Measurements from ENCODE around the gene ZBTB21. TPM values are rescaled to one million over a fixed set of nuclear protein-coding genes. Genes with fewer than 3 reads are reported as not detected.

ZBTB21 gene
- total RNA-seq, 1 donor from 2014 or later, result 25.3 TPM

- Mint-ChIP-seq H3K27me3 (ENCODE audit: insufficient read depth, low read depth) (peaks cover 21% of the 10 kb centered on the region), H3K9me3 (peaks cover 2% of the 10 kb centered on the region), H3K4me1 (peaks cover 63% of the 10 kb centered on the region), H3K36me3 (no peaks in the 10 kb centered on the region), H3K27ac (peak overlapping the region; percentile 83), H3K4me3 (peak overlapping the region; percentile 71)
- Histone ChIP-seq H3F3A (ENCODE audit: low read depth) (no peaks in the 10 kb centered on the region), H3K79me2 (ENCODE audit: low read depth) (no peaks in the 10 kb centered on the region), H3K27me3 (no peaks in the 10 kb centered on the region), H3K4me2 (no peak overlapping the region), H3K36me3 (no peaks in the 10 kb centered on the region), H3K27ac (no peak overlapping the region), H3K4me1 (peaks cover 16% of the 10 kb centered on the region), H3K9ac (no peak overlapping the region), H3K4me3 (no peak overlapping the region), H4K20me1 (ENCODE audit: low read depth) (no peaks in the 10 kb centered on the region), H2AFZ (replicated peaks) (no peak overlapping the region), H3K9me3 (ENCODE audit: low read depth) (no peaks in the 10 kb centered on the region)
- TF ChIP-seq EZH2 (IDR thresholded peaks at IDR 0.05) (no peak), EZH2phosphoT487 (IDR thresholded peaks at IDR 0.05) (no peak)
- TF ChIP-seq, protein P1, sequence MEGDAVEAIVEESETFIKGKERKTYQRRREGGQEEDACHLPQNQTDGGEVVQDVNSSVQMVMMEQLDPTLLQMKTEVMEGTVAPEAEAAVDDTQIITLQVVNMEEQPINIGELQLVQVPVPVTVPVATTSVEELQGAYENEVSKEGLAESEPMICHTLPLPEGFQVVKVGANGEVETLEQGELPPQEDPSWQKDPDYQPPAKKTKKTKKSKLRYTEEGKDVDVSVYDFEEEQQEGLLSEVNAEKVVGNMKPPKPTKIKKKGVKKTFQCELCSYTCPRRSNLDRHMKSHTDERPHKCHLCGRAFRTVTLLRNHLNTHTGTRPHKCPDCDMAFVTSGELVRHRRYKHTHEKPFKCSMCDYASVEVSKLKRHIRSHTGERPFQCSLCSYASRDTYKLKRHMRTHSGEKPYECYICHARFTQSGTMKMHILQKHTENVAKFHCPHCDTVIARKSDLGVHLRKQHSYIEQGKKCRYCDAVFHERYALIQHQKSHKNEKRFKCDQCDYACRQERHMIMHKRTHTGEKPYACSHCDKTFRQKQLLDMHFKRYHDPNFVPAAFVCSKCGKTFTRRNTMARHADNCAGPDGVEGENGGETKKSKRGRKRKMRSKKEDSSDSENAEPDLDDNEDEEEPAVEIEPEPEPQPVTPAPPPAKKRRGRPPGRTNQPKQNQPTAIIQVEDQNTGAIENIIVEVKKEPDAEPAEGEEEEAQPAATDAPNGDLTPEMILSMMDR (IDR thresholded peaks at IDR 0.05), result no peak
- no peak for DNase-seq (ENCODE audit: low spot score)
These were observed 12.7 kb upstream of the ZBTB21 start for GRCh38 chr21:42022906-42023305.

GRCh38 chr21:42022091-42022430, 11.9 kb upstream of the ZBTB21 start:
- Histone ChIP-seq H3K4me3 (no peak overlapping the region), H3K9me3 (ENCODE audit: low read depth) (no peaks in the 10 kb centered on the region), H3K9ac (no peak overlapping the region), H3K36me3 (no peaks in the 10 kb centered on the region), H3K79me2 (ENCODE audit: low read depth) (no peaks in the 10 kb centered on the region), H3K4me1 (peaks cover 16% of the 10 kb centered on the region), H3K4me2 (peak overlapping the region; percentile 75), H3K27me3 (no peaks in the 10 kb centered on the region), H3F3A (ENCODE audit: low read depth) (no peaks in the 10 kb centered on the region), H3K27ac (no peak overlapping the region), H4K20me1 (ENCODE audit: low read depth) (no peaks in the 10 kb centered on the region), H2AFZ (replicated peaks) (peak overlapping the region; percentile 18)
- Mint-ChIP-seq H3K4me3 (peak overlapping the region; percentile 76), H3K27ac (peak overlapping the region; percentile 99), H3K36me3 (no peaks in the 10 kb centered on the region), H3K9me3 (peaks cover 2% of the 10 kb centered on the region), H3K27me3 (ENCODE audit: insufficient read depth, low read depth) (peaks cover 19% of the 10 kb centered on the region), H3K4me1 (peaks cover 62% of the 10 kb centered on the region)
- no peak for DNase-seq (ENCODE audit: low spot score)
- TF ChIP-seq, protein P1 (IDR thresholded peaks at IDR 0.05), result no peak
- TF ChIP-seq EZH2phosphoT487 (IDR thresholded peaks at IDR 0.05) (no peak), EZH2 (IDR thresholded peaks at IDR 0.05) (no peak)

GRCh38 chr21:42021371-42022090, 11.4 kb upstream of the ZBTB21 start:
- H3K27me3 Mint-ChIP-seq (ENCODE audit: insufficient read depth, low read depth), result peaks cover 17% of the 10 kb centered on the region
- peak overlapping the region; percentile 76 for H3K4me3 Mint-ChIP-seq
- Histone ChIP-seq H2AFZ (replicated peaks) (peak overlapping the region; percentile 18), H3K79me2 (ENCODE audit: low read depth) (no peaks in the 10 kb centered on the region), H3K4me1 (peaks cover 16% of the 10 kb centered on the region), H3K9ac (no peak overlapping the region), H3K27me3 (no peaks in the 10 kb centered on the region), H3K27ac (no peak overlapping the region), H3K4me2 (peak overlapping the region; percentile 75), H3K36me3 (no peaks in the 10 kb centered on the region), H4K20me1 (ENCODE audit: low read depth) (no peaks in the 10 kb centered on the region), H3K9me3 (ENCODE audit: low read depth) (no peaks in the 10 kb centered on the region), H3F3A (ENCODE audit: low read depth) (no peaks in the 10 kb centered on the region), H3K4me3 (no peak overlapping the region)
- peaks cover 2% of the 10 kb centered on the region for H3K9me3 Mint-ChIP-seq
- H3K4me1 Mint-ChIP-seq, result peaks cover 58% of the 10 kb centered on the region
- TF ChIP-seq EZH2 (IDR thresholded peaks at IDR 0.05), result no peak
- TF ChIP-seq, protein P1 (IDR thresholded peaks at IDR 0.05), result no peak
- TF ChIP-seq EZH2phosphoT487 (IDR thresholded peaks at IDR 0.05), result no peak
- peak; percentile 88 for DNase-seq (ENCODE audit: low spot score)
- H3K36me3 Mint-ChIP-seq, result no peaks in the 10 kb centered on the region
- H3K27ac Mint-ChIP-seq, result peak overlapping the region; percentile 99

All from neural progenitor cell (in vitro differentiated cells).